Motor neuron (in vitro differentiated cells): ENCODE data around the gene SV2B. TPM values are rescaled to one million over a fixed set of nuclear protein-coding genes. Genes with fewer than 3 reads are reported as not detected.

Experiments used
- ATAC-seq, 8 experiments: fragments of 200-7000 bp; cut with Tn5 transposase; replicated peaks in 6 of 8; 2 replicates each; pipeline ENCODE4 v1.8.0; 2021; ENCODE audit warnings: mild to moderate bottlenecking in 8 of 8, moderate library complexity in 8 of 8
- H3K27ac ChIP-seq, 2 donors: fragments of 250-450 bp; sonication (Bioruptor Pico); 2 replicates each; pipeline ENCODE4 v1.9.0; 2021; ENCODE audit warnings: antibody characterized with exemption in 2 of 2, mild to moderate bottlenecking in 2 of 2, moderate library complexity in 1 of 2
- H3K4me1 ChIP-seq, 2 donors: fragments of 250-450 bp; sonication (Bioruptor Pico); replicated peaks in 1 of 2; 2 replicates each; pipeline ENCODE4 v1.6.1; 2021; ENCODE audit warnings: antibody characterized with exemption in 2 of 2, mild to moderate bottlenecking in 2 of 2, moderate library complexity in 1 of 2
- H3K4me3 ChIP-seq, 5 donors: fragments of 250-450 bp; sonication (Bioruptor Pico); 2 replicates each; pipeline ENCODE4 v1.9.0; 2021; ENCODE audit warnings: antibody characterized with exemption in 5 of 5, mild to moderate bottlenecking in 5 of 5, moderate library complexity in 4 of 5
- WGBS, 10 experiments: fragments of 450-650 bp; shearing (Covaris generic); methylation state at CpG; one replicate each; pipeline ENCODE4 v1.0.0; 2022; 5-methylcytosine and 5-hydroxymethylcytosine counted together
- in situ Hi-C, 9 experiments: fragments of 400-800 bp; cut with MboI; loops; one replicate each; pipeline ENCODE4 v1.15.0; 2021; ENCODE audit warnings: low sequenced_read_pairs in 9 of 9, low pct_unique_long_range_greater_than_20kb in 2 of 9; ENCODE audit not compliant: unreplicated experiment in 9 of 9
- total RNA-seq, 8 experiments: library from RNA; unstranded; fragments of 300-600 nt; gene quantifications; 2 replicates each; pipeline versions ENCODE4 v1.2.3 to v1.2.4, GENCODE V29; 2022

The SV2B gene
- total RNA-seq, 8 experiments from 2014 or later: 0.63 to 117 (median 6.6) TPM

GRCh38 chr15:91150502-91151160 is 50.6 kb downstream of the SV2B start:
- ATAC-seq: peak in 3 of 8 experiments; percentile 11 to 24 (median 16)
- H3K4me3 ChIP-seq: no peak overlapping the region
- in situ Hi-C loops: no loop called here
- WGBS, 10 experiments: 28 to 62% (median 35%) methylated on average over 2 to 4 of the region's 4 CpGs; no CpG with 5 or more reads in 4 of the 10 experiments
- H3K4me1 ChIP-seq: peaks cover 6 to 15% of the 10 kb centered on the region in 2 donors
- H3K27ac ChIP-seq: no peak overlapping the region

GRCh38 chr15:91151781-91152563 is 51.9 kb downstream of the SV2B start:
- WGBS, 10 experiments: 0 to 100% (median 68%) methylated on average over 1 to 4 of the region's 4 CpGs; no CpG with 5 or more reads in 1 of the 10 experiments
- in situ Hi-C loops: no loop called here
- no peak overlapping the region for H3K27ac ChIP-seq
- peaks cover 6 to 15% of the 10 kb centered on the region in 2 donors for H3K4me1 ChIP-seq
- ATAC-seq: no peak
- H3K4me3 ChIP-seq: no peak overlapping the region

- in situ Hi-C loops: no loop called here
- Histone ChIP-seq H3K4me3 (no peak overlapping the region), H3K4me1 (peaks cover 6 to 15% of the 10 kb centered on the region in 2 donors), H3K27ac (no peak overlapping the region)
- WGBS, 10 experiments: 0 to 100% (median 57%) methylated on average over 1 to 9 of the region's 10 CpGs; no CpG with 5 or more reads in 1 of the 10 experiments
- no peak for ATAC-seq
Measured at GRCh38 chr15:91152896-91153581, 53.0 kb downstream of the SV2B start.

GRCh38 chr15:91153954-91154353 is 53.9 kb downstream of the SV2B start:
- 0 to 91% (median 50%) methylated on average over 1 of the region's 1 CpG; no CpG with 5 or more reads in 4 of the 10 experiments for WGBS, 10 experiments
- no peak for ATAC-seq
- no peak overlapping the region for H3K4me3 ChIP-seq
- in situ Hi-C loops: no loop called here
- peaks cover 6 to 15% of the 10 kb centered on the region in 2 donors for H3K4me1 ChIP-seq
- H3K27ac ChIP-seq: no peak overlapping the region

GRCh38 chr15:91156175-91156726 is 56.2 kb downstream of the SV2B start:
- Histone ChIP-seq H3K4me1 (peaks cover 0 to 10% of the 10 kb centered on the region in 2 donors), H3K4me3 (no peak overlapping the region), H3K27ac (no peak overlapping the region)
- no peak for ATAC-seq
- in situ Hi-C loops: no loop called here
- WGBS, 10 experiments: 0 to 100% (median 80%) methylated on average over 1 to 4 of the region's 6 CpGs; no CpG with 5 or more reads in 2 of the 10 experiments

GRCh38 chr15:91158415-91159394 is 58.6 kb downstream of the SV2B start:
- H3K4me3 ChIP-seq: no peak overlapping the region
- peaks cover 0 to 1% of the 10 kb centered on the region in 2 donors for H3K4me1 ChIP-seq
- H3K27ac ChIP-seq: no peak overlapping the region
- ATAC-seq: no peak
- in situ Hi-C loops: no loop called here
- WGBS, 10 experiments: 11 to 92% (median 56%) methylated on average over 1 to 5 of the region's 7 CpGs; no CpG with 5 or more reads in 1 of the 10 experiments

- WGBS, 10 experiments: 0 to 64% (median 45%) methylated on average over 1 of the region's 1 CpG; no CpG with 5 or more reads in 2 of the 10 experiments
- in situ Hi-C loops: no loop called here
- ATAC-seq: no peak
- Histone ChIP-seq H3K27ac (no peak overlapping the region), H3K4me3 (no peak overlapping the region), H3K4me1 (peaks cover 0 to under 1% of the 10 kb centered on the region in 2 donors)
Measured at GRCh38 chr15:91165850-91166249, 65.8 kb downstream of the SV2B start.

- H3K4me3 ChIP-seq: no peak overlapping the region
- H3K27ac ChIP-seq: no peak overlapping the region
- in situ Hi-C loops: no loop called here
- ATAC-seq: no peak
- H3K4me1 ChIP-seq: peaks cover 0 to 11% of the 10 kb centered on the region in 2 donors
Measured at GRCh38 chr15:91168457-91168856, 68.4 kb downstream of the SV2B start.

GRCh38 chr15:91171334-91171733 is 71.3 kb downstream of the SV2B start:
- ATAC-seq: peak in 5 of 8 experiments; percentile 37 to 99 (median 79)
- WGBS, 10 experiments: 48 to 76% (median 63%) methylated on average over 2 to 7 of the region's 9 CpGs; no CpG with 5 or more reads in 2 of the 10 experiments
- in situ Hi-C loops: no loop called here
- Histone ChIP-seq H3K4me3 (no peak overlapping the region), H3K4me1 (peaks cover 0 to 11% of the 10 kb centered on the region in 2 donors), H3K27ac (peak overlapping the region in 1 of 2 donors; percentile 65)

GRCh38 chr15:91182101-91182500 is 82.0 kb downstream of the SV2B start:
- peak in 1 of 8 experiments; percentile 57 for ATAC-seq
- in situ Hi-C loops: no loop called here
- 11 to 100% (median 63%) methylated on average over 1 to 3 of the region's 3 CpGs; no CpG with 5 or more reads in 2 of the 10 experiments for WGBS, 10 experiments
- Histone ChIP-seq H3K4me1 (peaks cover 7 to 10% of the 10 kb centered on the region in 2 donors), H3K4me3 (no peak overlapping the region), H3K27ac (no peak overlapping the region)

GRCh38 chr15:91183596-91183995 is 83.5 kb downstream of the SV2B start:
- in situ Hi-C loops: no loop called here
- peak in 1 of 8 experiments; percentile 56 for ATAC-seq
- Histone ChIP-seq H3K27ac (no peak overlapping the region), H3K4me3 (no peak overlapping the region), H3K4me1 (peaks cover 7 to 15% of the 10 kb centered on the region in 2 donors)
- WGBS, 10 experiments: 0 to 71% (median 48%) methylated on average over 1 to 6 of the region's 6 CpGs; no CpG with 5 or more reads in 1 of the 10 experiments

- ATAC-seq: no peak
- H3K4me3 ChIP-seq: no peak overlapping the region
- in situ Hi-C loops: no loop called here
- H3K27ac ChIP-seq: no peak overlapping the region
- H3K4me1 ChIP-seq: peaks cover 7 to 15% of the 10 kb centered on the region in 2 donors
- 0 to 100% (median 80%) methylated on average over 1 to 2 of the region's 2 CpGs; no CpG with 5 or more reads in 1 of the 10 experiments for WGBS, 10 experiments
Measured at GRCh38 chr15:91184441-91184840, 84.4 kb downstream of the SV2B start.
